Epithelial cell of alveolus of lung (primary cell): ENCODE results near the gene CDK10. TPM values are rescaled to one million over a fixed set of nuclear protein-coding genes. Genes with fewer than 3 reads are reported as not detected.

Experiments
- total RNA-seq: library from RNA; depleted of rRNA; stranded (reverse); fragments of >200 nt; gene quantifications from 2 replicates; pipeline ENCODE4 v1.2.1, GENCODE V29; 2015

The CDK10 gene
- 32.7 and 46.1 TPM in 2 replicates for total RNA-seq

GRCh38 chr16:89686520-89687091 lies at the start of gene CDK10:
Gene CDK10, plus strand, starts transcription at chr16:89686689. Its CDS starts 22 bp downstream, at chr16:89686711.

GRCh38 chr16:89657442-89658220 lies 28.9 kb upstream of the CDK10 start, which contains the start of the genes CHMP1A and SPATA33:
Gene CHMP1A, minus strand, starts transcription at chr16:89657708. Its CDS starts 120 bp downstream, at chr16:89657588.
Gene SPATA33, plus strand, starts transcription at chr16:89657836. Its CDS starts 76 bp downstream, at chr16:89657912.

GRCh38 chr16:89701425-89702406 lies 15.2 kb downstream of the CDK10 start, which contains the start of gene SPATA2L:
Gene SPATA2L, minus strand, starts transcription at chr16:89701705. Its CDS starts 473 bp downstream, at chr16:89701232.

GRCh38 chr16:89720813-89721545 lies 34.5 kb downstream of the CDK10 start, which contains the start of the genes VPS9D1 and ZNF276:
Gene VPS9D1, minus strand, starts transcription at chr16:89720898. Its CDS starts 37 bp downstream, at chr16:89720861.
Gene ZNF276, plus strand, starts transcription at chr16:89721537. Its CDS starts 104 bp downstream, at chr16:89721641.

Other genes starting within 250 kb of the CDK10 start
- gene ANKRD11, start 196.1 kb upstream of the CDK10 start, total RNA-seq: 59.1 and 108 TPM in 2 replicates
- gene SPG7, start 178.3 kb upstream of the CDK10 start, total RNA-seq: 71.8 and 85.9 TPM in 2 replicates
- gene RPL13, start 126.0 kb upstream of the CDK10 start, total RNA-seq: 9,540 and 18,030 TPM in 2 replicates
- gene CPNE7, start 110.9 kb upstream of the CDK10 start, total RNA-seq: 20.0 and 46.3 TPM in 2 replicates
- gene DPEP1, start 73.0 kb upstream of the CDK10 start, total RNA-seq: 0.26 and 6.7 TPM in 2 replicates
- gene CHMP1A, start 29.0 kb upstream of the CDK10 start, total RNA-seq: 95.1 and 158 TPM in 2 replicates
- gene SPATA33, start 28.9 kb upstream of the CDK10 start, total RNA-seq: 2.3 and 3.7 TPM in 2 replicates
- 10.4 and 20.0 TPM in 2 replicates for gene SPATA2L, start 15.0 kb downstream of the CDK10 start, total RNA-seq
- 8.7 and 11.3 TPM in 2 replicates for gene VPS9D1, start 34.2 kb downstream of the CDK10 start, total RNA-seq
- gene ZNF276, start 34.8 kb downstream of the CDK10 start, total RNA-seq: 5.7 and 27.6 TPM in 2 replicates
- 11.3 and 11.6 TPM in 2 replicates for gene FANCA, start 130.0 kb downstream of the CDK10 start, total RNA-seq
- 0.78 and 1.3 TPM in 2 replicates for gene SPIRE2, start 141.8 kb downstream of the CDK10 start, total RNA-seq
- 146 and 211 TPM in 2 replicates for gene TCF25, start 186.9 kb downstream of the CDK10 start, total RNA-seq
- gene MC1R, start 232.2 kb downstream of the CDK10 start, total RNA-seq: 4.9 and 6.6 TPM in 2 replicates
- gene TUBB3, start 236.7 kb downstream of the CDK10 start, total RNA-seq: 83.7 and 231 TPM in 2 replicates